Naive thymus-derived CD4-positive, alpha-beta T cell (primary cell): ENCODE results near the gene CERS2. TPM values are rescaled to one million over a fixed set of nuclear protein-coding genes. Genes with fewer than 3 reads are reported as not detected.
A peak's percentile ranks its signal among the peaks of the same experiment; 100 is the strongest.
"Not testable (repeated sequence)": the region's sequence is repeated elsewhere in the genome, so short reads cannot be mapped to it uniquely, and the experiment has no call there.

Source experiments
- ATAC-seq: fragments of 150-1000 bp; cut with Tn5 transposase; 2 replicates; pipeline ENCODE4 v1.10.0; 2021; ENCODE audit warnings: mild to moderate bottlenecking, moderate library complexity
- CTCF ChIA-PET: fragments of 350-600 bp; sonication (Branson Sonifier 250); formaldehyde crosslinking; loops from one replicate; lab custom pipeline; 2021; ENCODE audit warnings: antibody characterized with exemption; lab: Charles Lee
- POLR2A ChIA-PET: fragments of 350-600 bp; sonication (Branson Sonifier 250); formaldehyde crosslinking; loops from one replicate; lab custom pipeline; 2021; ENCODE audit warnings: antibody characterized with exemption, inconsistent platforms; lab: Charles Lee
- DNase-seq, 9 donors: peaks; one replicate each; pipeline versions ENCODE4 v3.0.0 to v3.0.0-alpha.2; 2020 to 2022; ENCODE audit warnings: mixed read lengths in 1 of 9
- H3K27ac ChIP-seq: one replicate; pipeline ENCODE4 v1.7.0; 2013; ENCODE audit warnings: mild to moderate bottlenecking, low read depth, low read length, moderate library complexity
- H3K27me3 ChIP-seq, 2 donors: one replicate each; pipeline ENCODE4 v1.7.0; 2013; ENCODE audit warnings: low read length in 2 of 2, mild to moderate bottlenecking in 2 of 2, moderate library complexity in 2 of 2; ENCODE audit not compliant: control insufficient read depth in 2 of 2, insufficient read depth in 2 of 2
- H3K36me3 ChIP-seq, 3 experiments: 1 replicate in 2 of 3; 2 replicates in 1 of 3; pipeline ENCODE4 v1.7.0; 2013; ENCODE audit warnings: low read length in 3 of 3, mild to moderate bottlenecking in 3 of 3, moderate library complexity in 1 of 3; ENCODE audit not compliant: insufficient read depth in 3 of 3, control insufficient read depth in 2 of 3
- H3K4me1 ChIP-seq, 2 donors: one replicate each; pipeline ENCODE4 v1.7.0; 2013; ENCODE audit warnings: low read length in 2 of 2, mild to moderate bottlenecking in 2 of 2, moderate library complexity in 1 of 2; ENCODE audit not compliant: control insufficient read depth in 2 of 2, insufficient read depth in 2 of 2
- H3K4me3 ChIP-seq: 2 replicates; pipeline ENCODE4 v1.7.0; 2013; ENCODE audit warnings: mild to moderate bottlenecking, low read length
- H3K9me3 ChIP-seq, 3 experiments: 1 replicate in 2 of 3; 2 replicates in 1 of 3; pipeline ENCODE4 v1.7.0; 2013; ENCODE audit warnings: low read length in 3 of 3; ENCODE audit not compliant: control insufficient read depth in 2 of 3
- H3K27ac Mint-ChIP-seq, 9 donors: one replicate each; pipeline ENCODE4 v1.8.0; 2020 to 2022; ENCODE audit warnings: mixed read lengths in 9 of 9, mild to moderate bottlenecking in 8 of 9, moderate library complexity in 5 of 9, inconsistent platforms in 2 of 9
- H3K27me3 Mint-ChIP-seq, 5 donors: one replicate each; pipeline ENCODE4 v1.8.0; 2021 to 2022; ENCODE audit warnings: mixed read lengths in 5 of 5, mild to moderate bottlenecking in 1 of 5
- H3K36me3 Mint-ChIP-seq, 5 donors: one replicate each; pipeline ENCODE4 v1.8.0; 2020 to 2022; ENCODE audit warnings: mixed read lengths in 5 of 5, mild to moderate bottlenecking in 3 of 5, inconsistent platforms in 1 of 5
- H3K4me1 Mint-ChIP-seq, 7 donors: one replicate each; pipeline ENCODE4 v1.8.0; 2020 to 2022; ENCODE audit warnings: mixed read lengths in 7 of 7, mild to moderate bottlenecking in 3 of 7, inconsistent platforms in 1 of 7
- H3K4me3 Mint-ChIP-seq, 10 donors: one replicate each; pipeline ENCODE4 v1.8.0; 2020 to 2022; ENCODE audit warnings: mild to moderate bottlenecking in 10 of 10, mixed read lengths in 10 of 10, moderate library complexity in 6 of 10, inconsistent platforms in 2 of 10
- H3K9me3 Mint-ChIP-seq, 11 donors: one replicate each; pipeline ENCODE4 v1.8.0; 2020 to 2022; ENCODE audit warnings: mixed read lengths in 11 of 11, mild to moderate bottlenecking in 4 of 11, inconsistent platforms in 1 of 11, moderate library complexity in 1 of 11
- intact Hi-C, 2 donors: fragments of 100-400 bp; cut with micrococcal nuclease; formaldehyde crosslinking; loops; one replicate each; pipeline ENCODE4 v1.15.1; 2023
- polyA plus RNA-seq, 2 donors: library from polyadenylated mRNA; unstranded; fragments of 300-500 nt; fragmentation: Illumina TruSeq; gene quantifications; one replicate each; pipeline ENCODE4 v1.2.3, GENCODE V29; 2021
- total RNA-seq, 6 experiments: library from RNA in 5 of 6; stranded (reverse) in 5 of 6; gene quantifications; 1 replicate in 5 of 6; 2 replicates in 1 of 6; pipeline ENCODE4 v1.2.3 and lab custom pipeline; 2021 to 2026

CERS2 gene
- total and polyA plus RNA-seq, 7 experiments from 2014 or later: 101 to 179 (median 136) TPM

GRCh38 chr1:150954708-150955107, 19.9 kb downstream of the CERS2 start:
- DNase-seq (no peak), ATAC-seq (no peak)
- H3K36me3 Mint-ChIP-seq: peaks cover 26 to 59% (median 33%) of the 10 kb centered on the region in 5 donors
- Histone ChIP-seq H3K36me3 (peaks cover 20 to 66% (median 21%) of the 10 kb centered on the region in 3 experiments), H3K27ac (no peak overlapping the region), H3K27me3 (no peaks in the 10 kb centered on the region), H3K9me3 (no peaks in the 10 kb centered on the region), H3K4me1 (no peaks in the 10 kb centered on the region), H3K4me3 (no peak overlapping the region)
- POLR2A ChIA-PET: interaction anchor here (0.7 kb wide), 1 partner anchor 44 kb away, joined by 3 read pairs; no protein-coding TSS in a partner anchor
- no peaks in the 10 kb centered on the region for H3K9me3 Mint-ChIP-seq
- H3K4me3 Mint-ChIP-seq: no peak overlapping the region
- H3K27me3 Mint-ChIP-seq: no peaks in the 10 kb centered on the region
- H3K27ac Mint-ChIP-seq: peak overlapping the region in 3 of 9 donors; percentile 13 to 57 (median 23)
- CTCF ChIA-PET: interaction anchor here (1.0 kb wide), 1 partner anchor 23 kb away, joined by 4 read pairs; no protein-coding TSS in a partner anchor
- intact Hi-C loops: no loop called here
- H3K4me1 Mint-ChIP-seq: peaks cover 0 to 6% (median 0%) of the 10 kb centered on the region in 7 donors

DNA sequence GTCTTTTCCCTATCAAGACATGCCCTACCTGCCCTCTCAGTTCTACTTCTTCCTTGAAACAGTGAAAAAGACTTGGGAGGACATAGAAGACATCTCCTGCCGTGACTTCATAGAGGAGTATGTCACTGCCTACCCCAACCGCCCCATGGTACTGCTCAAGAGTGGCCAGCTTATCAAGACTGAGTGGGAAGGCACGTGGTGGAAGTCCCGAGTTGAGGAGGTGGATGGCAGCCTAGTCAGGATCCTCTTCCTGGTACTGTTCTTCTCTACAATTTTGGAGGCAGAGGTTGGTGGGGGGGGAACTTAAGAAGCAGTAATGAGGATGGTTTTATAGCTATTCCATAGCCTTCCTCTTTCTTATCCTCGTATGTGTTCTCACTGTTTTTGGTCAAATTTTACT, 29.8 kb downstream of the CERS2 start:
- Histone ChIP-seq H3K36me3 (peaks cover 20 to 88% (median 23%) of the 10 kb centered on the region in 3 experiments), H3K4me3 (no peak overlapping the region), H3K4me1 (no peaks in the 10 kb centered on the region), H3K27ac (no peak overlapping the region), H3K9me3 (no peaks in the 10 kb centered on the region), H3K27me3 (no peaks in the 10 kb centered on the region)
- intact Hi-C loops: no loop called here
- POLR2A ChIA-PET: no interaction called here
- CTCF ChIA-PET: interaction anchor here (0.5 kb wide), 1 partner anchor 76 kb away, joined by 4 read pairs; no protein-coding TSS in a partner anchor
- Mint-ChIP-seq H3K4me1 (no peaks in the 10 kb centered on the region), H3K9me3 (no peaks in the 10 kb centered on the region), H3K27me3 (no peaks in the 10 kb centered on the region), H3K27ac (peak overlapping the region in 2 of 9 donors; percentile 6 to 69), H3K4me3 (no peak overlapping the region), H3K36me3 (peaks cover 14 to 55% (median 29%) of the 10 kb centered on the region in 5 donors)
- no peak for ATAC-seq
- DNase-seq: no peak

DNA sequence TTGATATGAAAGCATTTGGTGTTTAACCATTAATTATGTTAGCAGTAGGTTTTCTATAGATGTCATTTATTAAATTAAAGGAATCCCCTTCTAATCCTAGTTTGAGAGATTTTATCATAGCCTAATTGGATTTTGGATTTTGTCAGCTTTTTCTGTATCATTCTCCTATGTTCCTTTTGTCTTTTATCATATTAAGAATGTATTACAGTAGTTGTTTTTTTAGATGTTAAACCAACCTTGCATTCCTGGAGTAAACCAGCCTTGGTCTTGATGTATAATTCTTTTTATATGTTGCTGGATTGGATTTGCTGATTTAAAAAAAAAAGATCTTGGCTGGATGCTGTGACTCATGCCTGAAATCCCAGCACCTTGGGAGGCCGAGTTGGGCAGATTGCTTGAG, 42.9 kb downstream of the CERS2 start:
- peaks cover 0 to 5% of the 10 kb centered on the region in 2 donors for H3K4me1 ChIP-seq
- peaks cover 19 to 36% (median 30%) of the 10 kb centered on the region in 7 donors for H3K4me1 Mint-ChIP-seq
- peak overlapping the region in 2 of 10 donors; percentile 29 to 33 for H3K4me3 Mint-ChIP-seq
- peaks cover 0 to 20% (median 9%) of the 10 kb centered on the region in 11 donors for H3K9me3 Mint-ChIP-seq
- H3K27me3 ChIP-seq: no peaks in the 10 kb centered on the region
- H3K36me3 Mint-ChIP-seq: peaks cover 9 to 67% (median 57%) of the 10 kb centered on the region in 5 donors
- H3K27me3 Mint-ChIP-seq: no peaks in the 10 kb centered on the region
- no peak overlapping the region for H3K27ac ChIP-seq
- peak overlapping the region in 1 of 9 donors; percentile 15 for H3K27ac Mint-ChIP-seq
- ATAC-seq (no peak), DNase-seq (peak in 5 of 9 donors; percentile 11 to 41 (median 29))
- peaks cover 8 to 55% (median 26%) of the 10 kb centered on the region in 3 experiments for H3K36me3 ChIP-seq
- ChIA-PET POLR2A (interaction anchor here (1.0 to 1.1 kb wide), 2 partner anchors 172 to 179 kb away, joined by 3 read pairs; no protein-coding TSS in a partner anchor), CTCF (no interaction called here)
- intact Hi-C loops: no loop called here
- H3K9me3 ChIP-seq: peaks cover 0 to 6% (median 0%) of the 10 kb centered on the region in 3 experiments
- H3K4me3 ChIP-seq: no peak overlapping the region

DNA sequence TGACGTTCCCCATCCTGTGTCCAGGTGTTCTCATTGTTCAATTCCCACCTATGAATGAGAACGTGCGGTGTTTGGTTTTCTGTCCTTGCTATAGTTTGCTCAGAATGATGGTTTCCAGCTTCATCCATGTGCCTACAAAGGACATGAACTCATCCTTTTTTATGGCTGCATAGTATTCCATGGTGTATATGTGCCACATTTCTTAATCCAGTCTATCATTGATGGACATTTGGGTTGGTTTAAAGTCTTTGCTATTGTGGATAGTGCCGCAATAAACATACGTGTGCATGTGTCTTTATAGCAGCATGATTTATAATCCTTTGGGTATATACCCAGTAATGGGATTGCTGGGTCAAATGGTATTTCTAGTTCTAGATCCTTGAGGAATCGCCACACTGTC, 45.9 kb downstream of the CERS2 start:
- H3K27me3 Mint-ChIP-seq, H3K27ac ChIP-seq, H3K4me1 ChIP-seq, H3K4me3 ChIP-seq, DNase-seq, CTCF ChIA-PET, H3K9me3 ChIP-seq, H3K4me3 Mint-ChIP-seq, ATAC-seq, H3K27ac Mint-ChIP-seq, H3K27me3 ChIP-seq: not testable (repeated sequence)
- Mint-ChIP-seq H3K9me3 (peaks cover 0 to 20% (median 10%) of the 10 kb centered on the region in 11 donors), H3K4me1 (peaks cover 9 to 29% (median 23%) of the 10 kb centered on the region in 7 donors), H3K36me3 (peaks cover 9 to 53% (median 42%) of the 10 kb centered on the region in 5 donors)
- intact Hi-C loops: loop anchor here in 1 of 2 donors (5.0 kb wide), 4 partner anchors 144 to 366 kb away; partner anchors contain the start of genes ENSA, GABPB2 and GOLPH3L
- H3K36me3 ChIP-seq: peaks cover 4 to 51% (median 20%) of the 10 kb centered on the region in 3 experiments
- POLR2A ChIA-PET: interaction anchor here (1.5 kb wide), 1 partner anchor 46 kb away, joined by 3 read pairs; the partner anchor contains the start of gene CERS2

DNA sequence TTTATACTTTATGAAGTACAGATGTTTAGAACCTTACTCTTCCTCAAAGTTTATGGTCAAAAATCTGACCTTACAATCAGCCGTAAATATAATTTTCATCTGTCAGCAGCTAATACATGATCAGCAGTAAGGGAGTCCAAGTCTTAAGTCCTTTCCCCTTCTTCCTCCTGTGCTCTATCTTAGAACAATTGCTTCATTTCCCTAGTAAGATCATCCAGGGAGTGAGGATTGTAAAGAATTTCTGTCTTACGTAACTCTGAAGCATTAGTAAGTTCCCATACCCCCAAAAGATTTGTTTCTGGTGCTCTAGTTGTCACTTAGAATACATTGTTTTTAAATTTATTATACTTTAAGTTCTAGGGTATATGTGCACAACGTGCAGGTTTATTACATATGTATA, 46.3 kb downstream of the CERS2 start:
- DNase-seq (no peak), ATAC-seq (no peak)
- peaks cover 0 to 7% of the 10 kb centered on the region in 2 donors for H3K4me1 ChIP-seq
- ChIA-PET POLR2A (interaction anchor here (1.5 to 1.6 kb wide), 2 partner anchors 28 to 46 kb away, joined by 3 read pairs; partner anchors contain the start of gene CERS2), CTCF (no interaction called here)
- peaks cover 4 to 50% (median 20%) of the 10 kb centered on the region in 3 experiments for H3K36me3 ChIP-seq
- no peaks in the 10 kb centered on the region for H3K27me3 ChIP-seq
- H3K4me1 Mint-ChIP-seq: peaks cover 9 to 29% (median 23%) of the 10 kb centered on the region in 7 donors
- peak overlapping the region in 2 of 9 donors; percentile 28 to 49 for H3K27ac Mint-ChIP-seq
- intact Hi-C loops: loop anchor here in 1 of 2 donors (5.0 kb wide), 4 partner anchors 144 to 366 kb away; partner anchors contain the start of genes ENSA, GABPB2 and GOLPH3L
- H3K9me3 ChIP-seq: peaks cover 0 to 6% (median 0%) of the 10 kb centered on the region in 3 experiments
- H3K4me3 ChIP-seq: no peak overlapping the region
- no peaks in the 10 kb centered on the region for H3K27me3 Mint-ChIP-seq
- H3K27ac ChIP-seq: no peak overlapping the region
- H3K4me3 Mint-ChIP-seq: peak overlapping the region in 9 of 10 donors; percentile 14 to 67 (median 44)
- H3K36me3 Mint-ChIP-seq: peaks cover 9 to 50% (median 42%) of the 10 kb centered on the region in 5 donors
- H3K9me3 Mint-ChIP-seq: peaks cover 0 to 20% (median 10%) of the 10 kb centered on the region in 11 donors

GRCh38 chr1:150927624-150928023, 47.0 kb downstream of the CERS2 start:
- Mint-ChIP-seq H3K9me3 (peaks cover 0 to 18% (median 9%) of the 10 kb centered on the region in 11 donors), H3K27ac (peak overlapping the region in 7 of 9 donors; percentile 22 to 93 (median 68)), H3K4me3 (peak overlapping the region in 9 of 10 donors; percentile 72 to 97 (median 94)), H3K4me1 (peaks cover 9 to 29% (median 22%) of the 10 kb centered on the region in 7 donors), H3K36me3 (peaks cover 9 to 46% (median 39%) of the 10 kb centered on the region in 5 donors), H3K27me3 (no peaks in the 10 kb centered on the region)
- DNase-seq (no peak), ATAC-seq (no peak)
- no peak overlapping the region for H3K27ac ChIP-seq
- peaks cover 4 to 43% (median 19%) of the 10 kb centered on the region in 3 experiments for H3K36me3 ChIP-seq
- CTCF ChIA-PET: no interaction called here
- peaks cover 0 to 7% of the 10 kb centered on the region in 2 donors for H3K4me1 ChIP-seq
- no peak overlapping the region for H3K4me3 ChIP-seq
- H3K27me3 ChIP-seq: no peaks in the 10 kb centered on the region
- POLR2A ChIA-PET: interaction anchor here (0.9 to 1.6 kb wide), 3 partner anchors 29 to 120 kb away, joined by 3 read pairs; partner anchors contain the start of genes C1orf56 and CERS2
- peaks cover 0 to 6% (median 0%) of the 10 kb centered on the region in 3 experiments for H3K9me3 ChIP-seq
- intact Hi-C loops: loop anchor here (2.0 to 5.0 kb wide), 10 partner anchors 51 to 367 kb away; partner anchors contain the start of genes GOLPH3L (in 2 of the 2), CTSS (in 1 of the 2), ENSA (in 1 of the 2) and GABPB2 (in 1 of the 2)
